NB4 (cell line): ENCODE data around the gene TAS2R50.

Experiments used
- MYC ChIP-seq: IDR thresholded peaks from 2 replicates; pipeline ENCODE4 v1.6.1; 2011; ENCODE audit warnings: low read depth, low read length
- POLR2A ChIP-seq: IDR thresholded peaks from 2 replicates; pipeline ENCODE4 v1.6.1; 2011; ENCODE audit warnings: mild to moderate bottlenecking; ENCODE audit not compliant: insufficient read length; ENCODE audit errors: extremely low read depth
- TF ChIP-seq, protein P1 (sequence below): IDR thresholded peaks from one replicate; pipeline ENCODE4 v1.5.1; 2012; ENCODE audit warnings: low read depth, low read length
- TF ChIP-seq, protein P2 (sequence below): IDR thresholded peaks from 2 replicates; pipeline ENCODE4 v1.6.1; 2011; ENCODE audit warnings: low read depth, low read length

DNA sequence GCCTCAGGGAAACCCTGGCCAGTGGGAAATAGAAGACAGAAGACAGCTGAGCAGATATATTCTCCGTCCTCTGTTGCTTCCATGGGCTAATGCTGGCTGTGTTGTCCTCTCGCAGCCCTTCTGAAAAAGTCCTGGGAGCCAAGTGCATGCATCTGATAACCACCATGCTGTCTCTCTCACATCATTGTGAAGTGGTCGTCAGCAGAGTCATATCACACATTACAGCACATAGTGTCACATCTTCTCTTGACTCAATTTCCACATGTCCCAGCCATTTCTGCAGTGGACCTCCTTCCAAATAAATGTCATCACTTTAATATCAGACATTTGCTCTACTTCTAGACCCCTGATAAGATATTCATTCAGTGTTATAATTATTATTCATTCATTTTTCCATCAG is 7.6 kb upstream of the TAS2R50 start:
- TF ChIP-seq, protein P1, sequence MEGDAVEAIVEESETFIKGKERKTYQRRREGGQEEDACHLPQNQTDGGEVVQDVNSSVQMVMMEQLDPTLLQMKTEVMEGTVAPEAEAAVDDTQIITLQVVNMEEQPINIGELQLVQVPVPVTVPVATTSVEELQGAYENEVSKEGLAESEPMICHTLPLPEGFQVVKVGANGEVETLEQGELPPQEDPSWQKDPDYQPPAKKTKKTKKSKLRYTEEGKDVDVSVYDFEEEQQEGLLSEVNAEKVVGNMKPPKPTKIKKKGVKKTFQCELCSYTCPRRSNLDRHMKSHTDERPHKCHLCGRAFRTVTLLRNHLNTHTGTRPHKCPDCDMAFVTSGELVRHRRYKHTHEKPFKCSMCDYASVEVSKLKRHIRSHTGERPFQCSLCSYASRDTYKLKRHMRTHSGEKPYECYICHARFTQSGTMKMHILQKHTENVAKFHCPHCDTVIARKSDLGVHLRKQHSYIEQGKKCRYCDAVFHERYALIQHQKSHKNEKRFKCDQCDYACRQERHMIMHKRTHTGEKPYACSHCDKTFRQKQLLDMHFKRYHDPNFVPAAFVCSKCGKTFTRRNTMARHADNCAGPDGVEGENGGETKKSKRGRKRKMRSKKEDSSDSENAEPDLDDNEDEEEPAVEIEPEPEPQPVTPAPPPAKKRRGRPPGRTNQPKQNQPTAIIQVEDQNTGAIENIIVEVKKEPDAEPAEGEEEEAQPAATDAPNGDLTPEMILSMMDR, result no peak
- TF ChIP-seq POLR2A (no peak), MYC (no peak)
- TF ChIP-seq, protein P2, sequence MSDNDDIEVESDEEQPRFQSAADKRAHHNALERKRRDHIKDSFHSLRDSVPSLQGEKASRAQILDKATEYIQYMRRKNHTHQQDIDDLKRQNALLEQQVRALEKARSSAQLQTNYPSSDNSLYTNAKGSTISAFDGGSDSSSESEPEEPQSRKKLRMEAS, result no peak
